ENCODE results near the gene UBL4B. TPM values are rescaled to one million over a fixed set of nuclear protein-coding genes. Genes with fewer than 3 reads are reported as not detected.

Gene UBL4B
- total RNA-seq, 1 experiment from 2014 or later: 0.07 TPM

DNA sequence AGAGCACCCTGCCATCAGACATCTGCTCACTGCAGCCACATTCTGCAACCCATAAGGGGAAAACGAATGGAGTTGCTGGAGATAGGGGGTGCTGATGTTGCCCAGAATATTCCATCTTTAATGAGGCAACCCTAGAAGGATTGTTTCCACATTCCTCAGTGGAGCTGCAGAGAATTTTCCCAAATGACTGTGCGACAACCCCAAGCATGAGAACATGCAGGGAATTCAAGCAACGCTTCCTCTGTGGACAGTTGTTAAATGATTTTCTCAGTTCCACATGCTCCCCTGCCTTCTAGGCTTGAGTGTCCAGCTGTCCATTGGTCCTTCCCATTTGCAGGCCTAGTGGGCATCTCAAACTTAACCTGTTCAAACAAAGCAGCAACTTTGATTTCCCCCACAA, 20.5 kb upstream of the UBL4B start:
- Histone ChIP-seq H3K9ac (ENCODE audit: low read length) (no peak overlapping the region), H3K4me2 (ENCODE audit: low read length) (no peak overlapping the region), H3K79me2 (ENCODE audit: low read length) (no peaks in the 10 kb centered on the region), H3K4me1 (ENCODE audit: insufficient read depth, low read length) (no peaks in the 10 kb centered on the region), H3K9me2 (replicated peaks; ENCODE audit: low read length) (no peaks in the 10 kb centered on the region), H3K27me3 (ENCODE audit: low read length) (0 out of 2 replicates have a peak, but pooled peaks cover 11% of the 10 kb centered on the region), H3K9me3 (ENCODE audit: low read length) (no peaks in the 10 kb centered on the region), H2AFZ (ENCODE audit: low read length) (no peak overlapping the region), H3K36me3 (ENCODE audit: low read depth, low read length) (no peaks in the 10 kb centered on the region), H4K20me1 (ENCODE audit: low read length) (no peaks in the 10 kb centered on the region), H3K4me3 (ENCODE audit: low read length) (no peak overlapping the region), H3K27ac (ENCODE audit: low read length) (no peak overlapping the region), H3F3A (ENCODE audit: low read length, unreplicated experiment) (no peaks in the 10 kb centered on the region)
- POLR2A ChIA-PET (ENCODE audit: unreplicated experiment): no interaction called here
- TF ChIP-seq EZH2 (IDR thresholded peaks at IDR 0.05; ENCODE audit: low read length, unreplicated experiment): no peak
- no peak for TF ChIP-seq EZH2phosphoT487 (IDR thresholded peaks at IDR 0.05; ENCODE audit: borderline replicate concordance, low read length)
- TF ChIP-seq, protein P1, sequence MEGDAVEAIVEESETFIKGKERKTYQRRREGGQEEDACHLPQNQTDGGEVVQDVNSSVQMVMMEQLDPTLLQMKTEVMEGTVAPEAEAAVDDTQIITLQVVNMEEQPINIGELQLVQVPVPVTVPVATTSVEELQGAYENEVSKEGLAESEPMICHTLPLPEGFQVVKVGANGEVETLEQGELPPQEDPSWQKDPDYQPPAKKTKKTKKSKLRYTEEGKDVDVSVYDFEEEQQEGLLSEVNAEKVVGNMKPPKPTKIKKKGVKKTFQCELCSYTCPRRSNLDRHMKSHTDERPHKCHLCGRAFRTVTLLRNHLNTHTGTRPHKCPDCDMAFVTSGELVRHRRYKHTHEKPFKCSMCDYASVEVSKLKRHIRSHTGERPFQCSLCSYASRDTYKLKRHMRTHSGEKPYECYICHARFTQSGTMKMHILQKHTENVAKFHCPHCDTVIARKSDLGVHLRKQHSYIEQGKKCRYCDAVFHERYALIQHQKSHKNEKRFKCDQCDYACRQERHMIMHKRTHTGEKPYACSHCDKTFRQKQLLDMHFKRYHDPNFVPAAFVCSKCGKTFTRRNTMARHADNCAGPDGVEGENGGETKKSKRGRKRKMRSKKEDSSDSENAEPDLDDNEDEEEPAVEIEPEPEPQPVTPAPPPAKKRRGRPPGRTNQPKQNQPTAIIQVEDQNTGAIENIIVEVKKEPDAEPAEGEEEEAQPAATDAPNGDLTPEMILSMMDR (conservative IDR thresholded peaks at IDR 0.05; ENCODE audit: low read depth, low read length): no peak
- DNase-seq: no peak
- intact Hi-C loops (cut with micrococcal nuclease): no loop called here
- no TSS peak for BruUV-seq (replicated peaks)
- CTCF ChIA-PET: no interaction called here
- ATAC-seq: no peak

DNA sequence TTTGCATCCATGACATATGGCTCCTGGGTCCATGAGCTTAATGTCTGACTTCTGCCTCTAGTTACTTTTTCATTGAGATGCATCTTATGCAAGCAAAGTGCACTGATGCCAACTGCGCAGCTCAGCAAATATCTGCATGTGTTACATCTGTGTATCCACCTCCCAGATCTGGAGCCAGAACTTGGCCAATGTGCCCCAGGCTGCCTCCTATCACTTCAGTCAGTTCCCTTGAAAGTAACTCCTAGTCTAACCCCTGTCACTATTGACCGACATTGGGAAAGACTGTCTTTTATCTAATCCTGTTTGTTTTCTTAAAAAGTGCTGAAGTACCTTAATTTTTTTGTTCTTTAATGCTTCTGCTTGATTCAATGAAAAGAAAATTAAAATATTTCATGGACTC, 19.3 kb upstream of the UBL4B start:
- H3K27ac ChIP-seq (ENCODE audit: low read length): no peak overlapping the region
- H3K9ac ChIP-seq (ENCODE audit: low read length): no peak overlapping the region
- TF ChIP-seq EZH2 (IDR thresholded peaks at IDR 0.05; ENCODE audit: low read length, unreplicated experiment): no peak
- TF ChIP-seq, protein P1 (conservative IDR thresholded peaks at IDR 0.05; ENCODE audit: low read depth, low read length): no peak
- TF ChIP-seq EZH2phosphoT487 (IDR thresholded peaks at IDR 0.05; ENCODE audit: borderline replicate concordance, low read length): no peak
- CTCF ChIA-PET: interaction anchor here (0.6 kb wide), 1 partner anchor 36 kb away, joined by 3 read pairs; no protein-coding TSS in a partner anchor
- no peaks in the 10 kb centered on the region for H3K36me3 ChIP-seq (ENCODE audit: low read depth, low read length)
- POLR2A ChIA-PET (ENCODE audit: unreplicated experiment): no interaction called here
- H3K79me2 ChIP-seq (ENCODE audit: low read length): no peaks in the 10 kb centered on the region
- intact Hi-C loops (cut with micrococcal nuclease): no loop called here
- BruUV-seq (replicated peaks): no TSS peak
- no peak overlapping the region for H3K4me3 ChIP-seq (ENCODE audit: low read length)
- ATAC-seq: no peak
- H3K27me3 ChIP-seq (ENCODE audit: low read length): 0 out of 2 replicates have a peak, but pooled peaks cover 11% of the 10 kb centered on the region
- H2AFZ ChIP-seq (ENCODE audit: low read length): no peak overlapping the region
- no peaks in the 10 kb centered on the region for H3K9me2 ChIP-seq (replicated peaks; ENCODE audit: low read length)
- H3K4me2 ChIP-seq (ENCODE audit: low read length): no peak overlapping the region
- H4K20me1 ChIP-seq (ENCODE audit: low read length): no peaks in the 10 kb centered on the region
- no peaks in the 10 kb centered on the region for H3K4me1 ChIP-seq (ENCODE audit: insufficient read depth, low read length)
- no peak for DNase-seq
- no peaks in the 10 kb centered on the region for H3K9me3 ChIP-seq (ENCODE audit: low read length)
- no peaks in the 10 kb centered on the region for H3F3A ChIP-seq (ENCODE audit: low read length, unreplicated experiment)

DNA sequence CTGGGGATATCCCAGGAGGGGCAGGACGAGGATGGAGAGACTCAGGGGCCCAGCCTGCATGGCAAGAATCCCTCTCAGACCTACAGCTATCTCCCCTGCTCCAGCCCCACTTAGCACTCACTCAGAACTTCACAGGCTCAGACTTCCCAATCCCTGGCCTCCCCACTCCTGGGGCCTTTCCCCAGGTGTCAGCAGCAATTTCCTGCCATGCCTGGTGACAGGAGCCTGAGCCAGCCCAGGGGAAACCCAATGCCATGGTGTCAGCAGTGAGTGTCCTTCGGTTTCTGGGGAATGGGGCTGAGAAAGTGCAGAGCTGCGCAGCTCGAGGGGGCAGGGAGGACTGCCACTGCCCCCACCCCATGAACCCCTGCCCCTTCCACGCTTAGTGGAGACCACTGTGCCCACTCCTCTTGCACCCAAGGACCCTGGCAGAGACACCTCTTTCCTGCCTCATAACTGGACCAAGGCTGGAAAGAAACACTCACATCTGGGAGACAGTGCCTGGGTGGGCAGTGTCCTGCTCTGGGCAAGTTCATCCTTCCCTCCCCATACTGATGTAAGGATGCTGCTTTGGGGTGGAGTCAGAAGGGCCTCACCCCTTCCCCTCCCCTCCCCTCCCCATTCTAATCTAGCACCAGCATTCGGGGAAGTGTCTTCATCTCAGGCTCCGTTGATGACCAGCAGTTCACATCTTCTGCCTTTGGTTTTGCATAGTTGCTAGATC, 17.1 kb upstream of the UBL4B start:
- Histone ChIP-seq H3K4me1 (ENCODE audit: insufficient read depth, low read length) (no peaks in the 10 kb centered on the region), H3K9me2 (replicated peaks; ENCODE audit: low read length) (no peaks in the 10 kb centered on the region), H3K79me2 (ENCODE audit: low read length) (no peaks in the 10 kb centered on the region), H3K4me3 (ENCODE audit: low read length) (no peak overlapping the region), H3K36me3 (ENCODE audit: low read depth, low read length) (no peaks in the 10 kb centered on the region), H3K4me2 (ENCODE audit: low read length) (no peak overlapping the region), H2AFZ (ENCODE audit: low read length) (no peak overlapping the region), H3F3A (ENCODE audit: low read length, unreplicated experiment) (no peaks in the 10 kb centered on the region), H3K9me3 (ENCODE audit: low read length) (no peaks in the 10 kb centered on the region), H3K9ac (ENCODE audit: low read length) (no peak overlapping the region), H3K27me3 (ENCODE audit: low read length) (0 out of 2 replicates have a peak, but pooled peaks cover 11% of the 10 kb centered on the region), H3K27ac (ENCODE audit: low read length) (no peak overlapping the region), H4K20me1 (ENCODE audit: low read length) (no peaks in the 10 kb centered on the region)
- no peak for DNase-seq
- ATAC-seq: no peak
- ChIA-PET POLR2A (ENCODE audit: unreplicated experiment) (no interaction called here), CTCF (no interaction called here)
- no TSS peak for BruUV-seq (replicated peaks)
- intact Hi-C loops (cut with micrococcal nuclease): no loop called here
- TF ChIP-seq, protein P1 (conservative IDR thresholded peaks at IDR 0.05; ENCODE audit: low read depth, low read length): no peak
- TF ChIP-seq EZH2phosphoT487 (IDR thresholded peaks at IDR 0.05; ENCODE audit: borderline replicate concordance, low read length) (no peak), EZH2 (IDR thresholded peaks at IDR 0.05; ENCODE audit: low read length, unreplicated experiment) (no peak)
